ENCODE results near the gene SSX2IP. TPM values are rescaled to one million over a fixed set of nuclear protein-coding genes. Genes with fewer than 3 reads are reported as not detected.

SSX2IP gene
- total RNA-seq, 1 donor from 2014 or later = 7.3 TPM

GRCh38 chr1:84683508-84683907 is 6.8 kb downstream of the SSX2IP start:
- Mint-ChIP-seq H3K4me3 (ENCODE audit: unreplicated experiment) (no peak overlapping the region), H3K9me3 (ENCODE audit: unreplicated experiment) (no peaks in the 10 kb centered on the region), H3K4me1 (ENCODE audit: unreplicated experiment) (no peaks in the 10 kb centered on the region), H3K27me3 (ENCODE audit: unreplicated experiment) (peaks cover 2% of the 10 kb centered on the region), H3K27ac (ENCODE audit: unreplicated experiment) (no peak overlapping the region), H3K36me3 (ENCODE audit: low read depth, unreplicated experiment) (no peaks in the 10 kb centered on the region)
- TF ChIP-seq CTCF (IDR thresholded peaks at IDR 0.05; ENCODE audit: unreplicated experiment) = no peak
- DNase-seq (ENCODE audit: low spot score) = no peak

- H3K4me1 Mint-ChIP-seq (ENCODE audit: unreplicated experiment) = no peaks in the 10 kb centered on the region
- no peak for DNase-seq (ENCODE audit: low spot score)
- no peaks in the 10 kb centered on the region for H3K36me3 Mint-ChIP-seq (ENCODE audit: low read depth, unreplicated experiment)
- no peaks in the 10 kb centered on the region for H3K9me3 Mint-ChIP-seq (ENCODE audit: unreplicated experiment)
- no peak overlapping the region for H3K4me3 Mint-ChIP-seq (ENCODE audit: unreplicated experiment)
- H3K27me3 Mint-ChIP-seq (ENCODE audit: unreplicated experiment) = peaks cover 2% of the 10 kb centered on the region
- no peak overlapping the region for H3K27ac Mint-ChIP-seq (ENCODE audit: unreplicated experiment)
- no peak for TF ChIP-seq CTCF (IDR thresholded peaks at IDR 0.05; ENCODE audit: unreplicated experiment)
These were observed 8.2 kb downstream of the SSX2IP start for GRCh38 chr1:84682047-84682446.

- Mint-ChIP-seq H3K27ac (ENCODE audit: unreplicated experiment) (no peak overlapping the region), H3K9me3 (ENCODE audit: unreplicated experiment) (no peaks in the 10 kb centered on the region), H3K27me3 (ENCODE audit: unreplicated experiment) (peaks cover 2% of the 10 kb centered on the region), H3K36me3 (ENCODE audit: low read depth, unreplicated experiment) (no peaks in the 10 kb centered on the region), H3K4me1 (ENCODE audit: unreplicated experiment) (peaks cover 6% of the 10 kb centered on the region), H3K4me3 (ENCODE audit: unreplicated experiment) (no peak overlapping the region)
- no peak for DNase-seq (ENCODE audit: low spot score)
- no peak for TF ChIP-seq CTCF (IDR thresholded peaks at IDR 0.05; ENCODE audit: unreplicated experiment)
These were observed 12.7 kb downstream of the SSX2IP start for GRCh38 chr1:84677415-84678099.

- Mint-ChIP-seq H3K4me1 (ENCODE audit: unreplicated experiment) (peaks cover 9% of the 10 kb centered on the region), H3K9me3 (ENCODE audit: unreplicated experiment) (no peaks in the 10 kb centered on the region), H3K36me3 (ENCODE audit: low read depth, unreplicated experiment) (no peaks in the 10 kb centered on the region), H3K27me3 (ENCODE audit: unreplicated experiment) (no peaks in the 10 kb centered on the region), H3K4me3 (ENCODE audit: unreplicated experiment) (no peak overlapping the region), H3K27ac (ENCODE audit: unreplicated experiment) (no peak overlapping the region)
- TF ChIP-seq CTCF (IDR thresholded peaks at IDR 0.05; ENCODE audit: unreplicated experiment) = no peak
- no peak for DNase-seq (ENCODE audit: low spot score)
These were observed 14.6 kb downstream of the SSX2IP start for GRCh38 chr1:84675631-84676030.

GRCh38 chr1:84675106-84675505 is 15.2 kb downstream of the SSX2IP start:
- no peak for DNase-seq (ENCODE audit: low spot score)
- Mint-ChIP-seq H3K27me3 (ENCODE audit: unreplicated experiment) (no peaks in the 10 kb centered on the region), H3K27ac (ENCODE audit: unreplicated experiment) (no peak overlapping the region), H3K4me1 (ENCODE audit: unreplicated experiment) (peaks cover 9% of the 10 kb centered on the region), H3K36me3 (ENCODE audit: low read depth, unreplicated experiment) (no peaks in the 10 kb centered on the region), H3K9me3 (ENCODE audit: unreplicated experiment) (no peaks in the 10 kb centered on the region), H3K4me3 (ENCODE audit: unreplicated experiment) (no peak overlapping the region)
- no peak for TF ChIP-seq CTCF (IDR thresholded peaks at IDR 0.05; ENCODE audit: unreplicated experiment)

Data from endothelial cell (in vitro differentiated cells).